Measurements from ENCODE around the gene CAMK1D.

DNA sequence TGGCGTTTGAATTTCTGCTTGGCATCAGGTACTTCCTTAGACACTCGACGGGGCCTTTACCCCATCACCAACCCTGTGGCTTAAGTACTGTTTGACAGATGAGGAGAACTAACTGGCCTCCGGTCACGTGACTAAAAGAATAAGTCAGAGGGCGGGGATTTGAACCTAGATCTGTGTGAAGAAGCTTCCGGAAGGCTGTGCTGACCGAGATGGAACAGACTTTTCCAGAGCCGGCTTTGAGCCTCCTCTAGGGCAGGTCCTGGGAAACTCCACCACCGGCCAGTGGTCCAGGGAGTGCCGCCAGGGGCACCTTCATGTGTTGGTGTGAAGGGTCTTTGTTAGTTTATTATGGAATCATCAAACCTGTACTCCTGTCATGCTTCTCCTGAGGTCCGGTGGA, 26.9 kb downstream of the CAMK1D start:
- no peak for TF ChIP-seq POLR2A (IDR thresholded peaks at IDR 0.05)
- TF ChIP-seq, protein P1, sequence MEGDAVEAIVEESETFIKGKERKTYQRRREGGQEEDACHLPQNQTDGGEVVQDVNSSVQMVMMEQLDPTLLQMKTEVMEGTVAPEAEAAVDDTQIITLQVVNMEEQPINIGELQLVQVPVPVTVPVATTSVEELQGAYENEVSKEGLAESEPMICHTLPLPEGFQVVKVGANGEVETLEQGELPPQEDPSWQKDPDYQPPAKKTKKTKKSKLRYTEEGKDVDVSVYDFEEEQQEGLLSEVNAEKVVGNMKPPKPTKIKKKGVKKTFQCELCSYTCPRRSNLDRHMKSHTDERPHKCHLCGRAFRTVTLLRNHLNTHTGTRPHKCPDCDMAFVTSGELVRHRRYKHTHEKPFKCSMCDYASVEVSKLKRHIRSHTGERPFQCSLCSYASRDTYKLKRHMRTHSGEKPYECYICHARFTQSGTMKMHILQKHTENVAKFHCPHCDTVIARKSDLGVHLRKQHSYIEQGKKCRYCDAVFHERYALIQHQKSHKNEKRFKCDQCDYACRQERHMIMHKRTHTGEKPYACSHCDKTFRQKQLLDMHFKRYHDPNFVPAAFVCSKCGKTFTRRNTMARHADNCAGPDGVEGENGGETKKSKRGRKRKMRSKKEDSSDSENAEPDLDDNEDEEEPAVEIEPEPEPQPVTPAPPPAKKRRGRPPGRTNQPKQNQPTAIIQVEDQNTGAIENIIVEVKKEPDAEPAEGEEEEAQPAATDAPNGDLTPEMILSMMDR (IDR thresholded peaks at IDR 0.05), result no peak
